Stimulated activated naive CD8-positive, alpha-beta T cell treated with anti-CD3 and anti-CD28 coated beads, Interleukin-15, Interleukin-2, amounts not matched to agents 100 U/mL and 50 U/mL, for 24 hours (primary cell): ENCODE data around the gene BAHCC1.

Experiments used
- ATAC-seq: fragments of 150-1000 bp; cut with Tn5 transposase; one replicate; pipeline ENCODE4 v1.10.0; 2021
- DNase-seq: peaks from one replicate; pipeline ENCODE4 v3.0.0; 2021

BAHCC1 gene

GRCh38 chr17:81443269-81443668 lies 48.0 kb downstream of the BAHCC1 start:
- DNase-seq = no peak
- no peak for ATAC-seq

DNA sequence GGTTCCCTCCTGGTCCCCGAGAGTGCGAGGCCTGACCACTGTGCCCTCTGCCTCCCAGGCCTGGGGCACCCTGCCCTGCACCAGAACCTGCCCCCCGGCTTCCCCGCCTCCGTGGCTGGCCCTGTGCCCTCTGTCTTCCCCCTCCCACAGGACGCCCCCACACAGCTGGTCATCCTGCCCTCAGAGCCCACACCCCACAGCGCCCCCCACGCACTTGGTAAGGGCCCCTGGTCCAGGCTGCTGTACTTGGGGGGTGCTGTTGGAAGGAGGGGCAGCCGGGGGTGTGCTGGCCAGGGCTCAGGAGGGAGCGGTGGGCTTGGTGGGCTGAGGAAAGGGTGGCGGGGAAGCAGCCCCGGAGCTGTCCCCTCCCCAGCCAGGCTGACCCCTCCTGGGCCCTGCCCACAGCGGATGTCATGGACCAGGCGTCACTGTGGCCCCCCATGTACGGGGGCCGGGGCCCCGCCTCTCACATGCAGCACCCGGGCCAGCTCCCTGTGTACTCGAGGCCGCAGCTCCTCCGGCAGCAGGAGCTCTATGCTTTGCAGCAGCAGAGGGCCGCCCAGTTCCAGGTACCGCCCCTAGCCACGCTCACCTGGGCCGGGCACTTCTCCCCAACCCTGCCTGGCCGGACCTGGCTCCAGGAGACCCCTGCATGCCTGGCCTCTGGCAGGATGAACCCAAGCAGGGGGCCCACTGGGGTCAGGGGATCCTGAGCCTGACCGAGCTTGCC lies 49.5 kb downstream of the BAHCC1 start:
- DNase-seq (no peak), ATAC-seq (no peak)

DNA sequence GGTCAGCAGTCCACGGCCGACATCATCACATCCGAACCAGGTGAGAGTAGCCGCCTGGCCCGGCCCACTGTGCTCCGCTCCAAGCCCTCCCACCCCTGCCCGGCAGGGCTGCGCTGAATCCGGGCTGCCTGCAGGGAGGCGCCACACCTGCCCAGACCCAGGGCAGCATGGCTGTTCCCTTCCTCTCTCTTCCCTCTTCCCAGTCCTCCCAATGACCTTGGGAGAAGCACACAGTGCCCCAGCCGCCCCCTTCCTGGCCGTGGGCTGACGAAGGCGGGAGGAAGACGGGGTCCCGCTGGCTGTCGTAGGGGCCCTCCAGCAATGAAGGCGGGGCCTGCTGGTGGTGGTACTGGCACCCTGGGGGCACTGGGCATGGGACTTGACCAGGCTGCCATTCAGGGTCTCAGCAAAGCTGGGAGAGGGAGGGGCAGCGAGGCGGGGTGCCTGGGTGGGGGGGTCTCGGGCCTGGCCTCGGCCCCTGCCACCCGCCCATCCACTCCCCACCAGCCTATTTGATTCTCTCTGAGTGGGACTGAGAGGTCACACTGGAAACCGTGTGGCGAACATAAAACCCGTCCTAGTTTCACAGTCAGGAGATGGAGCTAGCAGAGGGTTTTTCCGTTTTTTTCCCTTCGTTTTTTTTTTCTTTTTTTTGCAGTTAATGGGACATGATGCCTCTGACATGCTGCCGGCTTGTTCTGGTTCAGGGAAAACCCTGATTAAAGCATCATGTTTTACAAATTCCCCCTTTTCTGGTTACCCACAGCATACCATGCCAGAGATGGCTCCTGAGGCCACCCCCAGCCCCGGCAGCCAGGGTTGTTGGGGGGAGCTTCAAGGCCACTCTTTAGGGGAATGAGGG lies 50.6 kb downstream of the BAHCC1 start:
- no peak for ATAC-seq
- no peak for DNase-seq

- ATAC-seq (no peak), DNase-seq (no peak)
Observed at GRCh38 chr17:81447331-81447933, 52.2 kb downstream of the BAHCC1 start.

- no peak for ATAC-seq
- no peak for DNase-seq
Observed at GRCh38 chr17:81448442-81448841, 53.2 kb downstream of the BAHCC1 start.

GRCh38 chr17:81448950-81449349 lies 53.7 kb downstream of the BAHCC1 start:
- ATAC-seq (no peak), DNase-seq (no peak)

- ATAC-seq = no peak
- DNase-seq = no peak
Observed at GRCh38 chr17:81449351-81449750, 54.1 kb downstream of the BAHCC1 start.

DNA sequence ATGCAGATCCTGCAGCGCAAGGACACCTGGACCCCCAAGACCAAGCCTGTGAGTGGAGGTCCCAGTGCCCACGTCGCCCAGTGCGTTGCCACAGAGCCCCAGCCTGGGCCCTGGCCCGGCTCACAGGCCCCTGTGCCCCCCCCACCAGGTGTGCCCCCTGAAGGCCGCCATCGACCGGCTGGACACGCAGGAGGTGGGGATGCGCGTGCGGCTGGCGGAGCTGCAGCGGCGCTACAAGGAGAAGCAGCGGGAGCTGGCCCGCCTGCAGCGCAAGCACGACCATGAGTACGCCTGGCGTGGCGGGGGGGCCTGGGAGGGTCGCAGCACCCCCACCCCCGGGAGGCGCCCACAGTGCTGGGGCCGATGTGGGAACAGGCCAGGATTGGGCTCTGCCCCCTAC lies 56.6 kb downstream of the BAHCC1 start:
- ATAC-seq = no peak
- no peak for DNase-seq

DNA sequence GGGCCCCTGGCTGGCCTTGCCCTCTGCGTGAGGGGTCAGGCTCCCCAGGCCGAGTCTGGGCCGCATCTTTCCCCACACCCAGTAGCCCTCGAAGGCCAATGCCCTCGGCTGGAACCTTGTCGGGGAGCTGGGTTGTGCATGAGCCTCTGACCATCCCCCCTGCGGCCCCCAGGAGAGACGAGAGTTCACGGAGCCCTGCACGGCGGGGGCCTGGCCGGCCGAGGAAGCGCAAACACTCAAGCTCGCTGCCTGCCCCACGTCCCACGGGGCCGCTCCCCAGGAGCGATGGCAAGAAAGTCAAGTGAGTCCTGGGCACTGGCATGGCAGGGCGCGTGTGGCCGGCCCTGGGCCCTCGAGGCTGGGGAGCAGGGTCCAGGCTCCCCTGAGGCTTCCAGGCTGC lies 57.3 kb downstream of the BAHCC1 start:
- ATAC-seq = no peak
- no peak for DNase-seq

GRCh38 chr17:81453076-81453475 lies 57.8 kb downstream of the BAHCC1 start:
- no peak for DNase-seq

DNA sequence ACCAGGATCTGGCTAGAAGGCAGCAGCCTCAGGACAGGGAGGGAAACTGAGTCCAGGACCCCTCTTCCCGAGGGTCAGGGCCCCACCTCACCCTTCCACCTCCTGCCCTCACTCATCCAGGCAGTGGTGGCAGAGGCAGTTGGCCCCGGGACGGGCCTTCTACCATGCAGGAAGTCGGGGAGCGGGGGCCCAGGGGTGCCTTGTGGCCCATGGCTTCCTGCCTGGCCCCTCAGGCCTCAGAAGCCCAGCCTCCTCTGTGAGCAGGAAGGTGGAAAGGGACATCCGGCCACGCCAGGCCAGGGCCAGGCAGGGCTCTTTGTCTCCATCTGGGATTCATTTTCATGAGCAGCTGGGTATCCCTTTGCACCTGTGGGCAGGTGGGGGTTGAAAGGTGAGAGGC lies 58.5 kb downstream of the BAHCC1 start:
- DNase-seq (peak; percentile 46), ATAC-seq (no peak)

More at GRCh38 chr17:81453076-81453475, 57.8 kb downstream of the BAHCC1 start:
- no peak for ATAC-seq

DNA sequence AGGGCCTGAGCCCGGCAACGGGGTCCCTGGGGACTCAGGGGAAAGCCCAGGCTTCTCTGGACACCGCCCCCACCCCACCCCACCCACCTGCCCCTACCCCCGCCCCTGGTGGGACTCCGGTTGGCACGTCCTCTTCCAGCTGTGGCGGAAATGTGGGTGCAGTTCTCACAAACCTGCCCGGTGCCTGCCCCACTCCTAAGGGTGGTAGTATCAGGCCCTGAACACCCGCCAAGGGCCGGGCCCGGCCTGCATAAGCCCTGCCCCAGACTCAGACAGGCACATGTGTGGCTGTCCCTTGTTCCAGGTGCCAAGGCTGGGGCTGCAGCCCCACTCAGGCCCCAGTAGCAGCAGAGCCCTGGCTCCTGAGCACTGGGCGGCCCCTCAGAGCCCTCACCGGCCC lies 59.2 kb downstream of the BAHCC1 start:
- no peak for ATAC-seq
- DNase-seq = no peak

DNA sequence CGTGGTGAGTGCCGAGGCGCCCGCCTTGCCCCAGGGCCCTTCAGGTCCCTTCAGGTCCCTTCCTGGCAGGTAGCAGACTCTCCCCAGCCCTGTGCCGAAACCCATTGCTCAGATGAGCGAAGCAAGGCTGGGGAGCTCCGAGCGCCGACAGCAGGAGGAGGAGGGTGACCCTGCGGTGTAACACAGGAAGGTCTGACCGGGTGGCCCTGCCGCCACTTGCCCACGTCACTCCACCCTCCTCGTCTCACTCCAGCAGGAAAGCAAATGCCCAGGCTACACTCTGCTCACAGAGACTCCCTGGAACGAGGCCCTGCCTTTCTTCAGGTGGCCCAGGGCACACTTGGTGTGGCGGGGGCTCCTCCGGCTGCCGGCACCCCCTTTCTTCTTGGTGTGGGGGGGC lies 60.1 kb downstream of the BAHCC1 start:
- ATAC-seq (no peak), DNase-seq (no peak)

- DNase-seq = no peak
- ATAC-seq = no peak
Observed at GRCh38 chr17:81456091-81456490, 60.8 kb downstream of the BAHCC1 start.

DNA sequence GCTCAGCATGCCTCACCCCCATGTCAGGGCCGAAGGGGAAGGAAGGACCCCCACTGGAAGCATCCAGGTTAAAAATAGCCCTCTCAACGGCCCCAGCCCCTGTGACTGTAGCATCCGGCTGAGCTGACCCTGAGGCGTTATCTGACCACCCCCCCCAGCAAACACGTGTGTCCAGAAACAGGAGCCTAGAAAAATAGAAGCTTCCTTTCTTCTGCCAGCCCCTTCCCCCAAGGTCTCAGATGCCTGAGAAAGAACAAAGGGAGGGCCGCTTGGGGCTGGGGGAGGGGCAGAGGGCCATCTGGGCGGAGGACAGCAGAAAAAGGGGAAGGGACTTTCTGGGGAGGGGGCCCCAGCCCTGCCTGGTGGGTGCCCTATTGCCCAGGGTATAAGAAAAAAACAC lies 61.5 kb downstream of the BAHCC1 start:
- ATAC-seq (no peak), DNase-seq (no peak)

GRCh38 chr17:81457401-81457800 lies 62.1 kb downstream of the BAHCC1 start:
- ATAC-seq (no peak), DNase-seq (no peak)

DNA sequence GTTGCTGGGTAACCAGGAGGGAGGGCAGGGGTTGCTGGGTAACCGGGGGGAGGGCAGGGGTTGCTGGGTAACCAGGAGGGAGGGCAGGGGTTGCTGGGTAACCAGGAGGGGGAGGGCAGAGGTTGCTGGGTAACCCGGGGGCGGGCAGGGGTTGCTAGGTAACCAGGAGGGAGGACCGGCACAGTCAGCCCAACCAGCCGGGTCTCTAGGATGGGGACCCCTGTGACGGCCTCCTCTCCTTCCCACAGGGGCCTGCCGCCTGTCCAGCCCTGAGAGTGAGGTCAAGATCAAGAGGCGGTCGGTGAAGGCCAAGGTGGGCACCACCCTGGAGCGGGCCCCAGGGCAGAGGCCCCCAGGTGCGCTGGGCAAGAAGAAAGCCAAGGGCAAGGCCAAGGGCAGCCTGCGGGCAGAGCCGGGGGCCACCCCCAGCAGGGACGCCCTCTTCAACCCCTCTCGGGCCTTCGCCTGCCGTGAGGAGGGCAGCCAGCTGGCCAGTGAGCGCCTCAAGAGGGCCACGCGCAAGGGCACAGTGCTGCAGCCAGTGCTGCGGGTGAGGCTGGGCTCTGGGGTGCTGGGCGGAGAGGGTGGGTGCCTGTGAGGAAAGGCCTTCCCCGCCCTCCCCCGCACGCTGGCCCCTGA lies 62.8 kb downstream of the BAHCC1 start:
- no peak for ATAC-seq
- no peak for DNase-seq

DNA sequence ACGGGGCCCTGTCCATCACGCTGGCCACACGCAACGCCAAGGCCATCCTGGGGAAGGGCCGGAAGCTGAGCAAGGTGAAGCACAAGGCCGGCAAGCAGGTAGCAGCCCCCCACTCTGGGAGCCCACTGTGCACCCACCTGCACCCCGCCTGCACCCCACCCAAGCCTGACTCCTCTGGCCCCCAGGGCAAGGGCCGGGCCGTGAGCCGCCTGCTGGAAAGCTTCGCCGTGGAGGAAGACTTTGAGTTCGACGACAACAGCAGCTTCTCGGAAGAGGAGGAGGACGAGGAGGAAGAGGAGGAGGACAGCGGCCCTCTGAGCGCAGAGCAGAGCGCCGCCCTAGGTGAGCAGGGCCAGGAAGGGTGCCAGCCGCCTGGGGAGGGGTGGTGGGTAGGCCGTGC lies 63.4 kb downstream of the BAHCC1 start:
- no peak for DNase-seq

GRCh38 chr17:81459224-81459623 lies 64.0 kb downstream of the BAHCC1 start:
- no peak for DNase-seq
- ATAC-seq = no peak

More for the DNA sequence above, 63.4 kb downstream of the BAHCC1 start:
- ATAC-seq = no peak

- no peak for ATAC-seq
- DNase-seq = no peak
Observed at GRCh38 chr17:81459864-81460263, 64.6 kb downstream of the BAHCC1 start.

- DNase-seq (no peak), ATAC-seq (no peak)
Observed at GRCh38 chr17:81460856-81461460, 65.7 kb downstream of the BAHCC1 start.
